ENCODE results near the gene PLEKHG2.

- TF ChIP-seq ZNF274 (IDR thresholded peaks at IDR 0.05; ENCODE audit: low read depth, low read length) (no peak), YY1 (IDR thresholded peaks at IDR 0.05; ENCODE audit: insufficient read depth, insufficient read length) (no peak)
Measured at GRCh38 chr19:39423258-39424086, 11.0 kb downstream of the PLEKHG2 start.
